ENCODE measurements around the gene WDR27. TPM values are rescaled to one million over a fixed set of nuclear protein-coding genes. Genes with fewer than 3 reads are reported as not detected.

The WDR27 gene
- total RNA-seq, 1 donor from 2014 or later = 8.6 TPM

DNA sequence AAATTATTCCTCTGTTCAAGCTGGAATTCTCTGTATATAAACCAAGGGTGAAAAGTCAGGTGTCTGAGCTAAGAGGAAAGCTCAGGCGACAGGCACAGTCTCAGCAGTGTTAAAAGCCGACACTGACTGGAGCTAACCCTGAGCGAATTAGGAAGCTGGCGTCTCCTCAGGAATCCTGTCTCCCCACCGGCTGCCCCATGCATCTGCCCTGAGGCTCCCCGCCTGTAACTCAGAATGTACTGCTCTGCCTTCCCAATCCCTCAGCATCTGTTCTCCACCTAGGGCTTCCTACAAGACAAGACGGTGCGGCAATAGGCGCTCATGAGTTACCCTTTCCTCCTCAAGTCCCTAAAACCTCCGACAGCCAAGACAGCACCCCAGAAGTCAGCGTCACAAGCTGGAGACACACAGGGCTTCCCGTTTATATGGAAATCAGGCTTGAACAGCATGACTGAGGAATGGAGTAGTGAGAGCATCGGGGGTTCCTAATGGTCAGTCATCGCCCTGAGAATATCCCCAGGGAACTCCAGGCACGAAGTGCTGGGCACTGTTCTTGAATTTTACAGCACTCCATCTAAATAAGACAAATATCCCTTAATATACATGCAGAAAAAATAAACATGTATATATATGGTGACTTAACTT lies 33.5 kb downstream of the WDR27 start:
- ATAC-seq (no peak), DNase-seq (no peak)
- intact Hi-C loops (cut with micrococcal nuclease) = no loop called here

DNA sequence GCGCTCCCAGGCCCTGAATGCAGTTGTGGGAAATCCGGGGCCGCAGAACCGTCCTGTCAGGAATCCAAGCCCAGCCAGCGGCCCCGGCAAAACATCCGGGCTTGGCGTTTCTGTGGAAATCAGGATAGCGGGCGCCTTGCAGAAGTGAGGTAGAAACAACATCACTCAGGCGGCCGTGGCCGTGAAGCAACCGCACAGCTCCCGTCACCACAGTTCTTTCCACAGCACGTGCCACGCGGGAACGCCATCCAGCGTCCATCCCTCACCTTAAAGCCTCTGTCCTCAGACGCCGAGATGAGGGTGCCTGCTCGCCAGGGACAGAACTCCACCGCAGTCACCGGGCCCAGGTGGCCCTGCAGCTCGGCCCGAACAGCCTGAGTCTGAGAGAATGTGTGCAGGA lies 34.1 kb downstream of the WDR27 start:
- no peak for DNase-seq
- intact Hi-C loops (cut with micrococcal nuclease) = no loop called here
- ATAC-seq = no peak

DNA sequence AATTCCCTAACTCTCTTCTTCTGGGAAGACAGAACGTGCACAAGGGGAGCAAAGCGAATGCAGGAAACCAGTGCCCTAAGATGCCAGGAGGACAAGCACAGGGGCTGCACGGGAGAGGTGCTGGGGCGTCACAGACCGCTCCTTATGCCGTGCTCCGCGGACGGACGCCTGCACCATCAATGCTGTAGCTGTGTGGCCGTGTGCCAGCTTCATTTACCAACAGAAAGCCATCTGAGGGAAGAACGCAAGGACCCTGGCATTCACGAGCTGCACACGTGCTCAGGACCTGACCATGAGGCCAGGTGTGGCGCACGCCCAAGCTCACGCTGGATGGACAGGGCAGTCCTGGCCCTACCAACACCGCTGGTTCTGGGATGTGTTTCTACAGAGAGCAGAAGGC lies 35.4 kb downstream of the WDR27 start:
- DNase-seq (no peak), ATAC-seq (no peak)
- intact Hi-C loops (cut with micrococcal nuclease) = no loop called here

DNA sequence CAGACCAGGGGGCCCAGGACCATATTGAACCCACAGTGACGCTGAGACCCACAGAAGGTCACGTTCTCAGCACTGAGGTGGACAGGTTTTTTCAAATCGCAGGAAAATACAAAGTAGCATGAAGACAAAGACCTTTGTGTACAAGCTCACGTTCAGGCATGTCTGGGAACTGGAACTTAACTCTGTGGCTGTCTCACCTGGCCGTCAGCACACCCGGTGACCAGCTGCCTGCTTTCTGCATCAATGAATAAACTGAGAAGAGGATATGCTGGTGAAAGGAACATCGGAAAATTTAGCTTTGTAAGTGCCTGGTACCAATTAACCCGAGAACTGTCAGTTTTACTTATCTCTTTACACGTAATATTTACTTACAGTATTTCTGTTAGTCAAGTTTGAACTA lies 36.5 kb downstream of the WDR27 start:
- ATAC-seq = no peak
- intact Hi-C loops (cut with micrococcal nuclease) = no loop called here
- DNase-seq = no peak

DNA sequence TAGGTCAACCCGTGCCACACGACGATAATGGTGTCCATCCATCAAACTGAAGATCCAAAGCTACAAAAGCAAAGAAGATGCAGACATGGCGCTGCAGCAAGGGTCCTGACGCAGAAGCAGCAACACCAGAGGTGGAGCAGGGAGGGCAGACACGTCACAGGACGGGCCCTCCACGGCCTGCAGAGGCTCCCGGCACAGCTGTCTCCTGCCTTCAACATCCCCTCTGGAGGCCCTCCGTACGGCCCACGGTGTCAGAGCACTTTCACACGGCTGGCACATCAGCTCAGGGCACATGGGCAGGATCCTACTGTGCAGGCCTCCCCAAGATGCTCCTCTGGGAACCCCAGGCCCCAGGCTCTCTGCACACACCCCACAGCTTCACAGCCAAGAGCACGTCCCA lies 37.6 kb downstream of the WDR27 start:
- DNase-seq (no peak), ATAC-seq (no peak)
- intact Hi-C loops (cut with micrococcal nuclease) = no loop called here

DNA sequence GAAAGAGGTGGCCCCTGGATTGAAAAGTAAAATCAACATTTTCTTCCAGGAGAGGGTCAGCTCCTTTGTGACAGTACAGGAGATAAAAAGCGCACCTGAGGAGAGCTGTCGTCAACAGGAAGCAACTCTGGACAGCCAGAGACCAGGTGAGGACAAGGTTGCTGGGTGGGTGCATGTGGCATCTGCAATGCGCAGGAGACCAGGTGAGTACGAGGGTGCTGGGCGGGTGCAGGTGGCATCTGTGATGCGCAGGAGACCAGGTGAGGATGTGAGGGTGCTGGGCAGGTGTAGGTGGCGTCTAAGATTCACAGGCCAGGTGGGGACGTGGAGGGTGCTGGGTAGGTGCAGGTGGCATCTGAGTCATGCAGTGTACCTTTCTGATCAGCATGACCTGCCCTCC lies 38.4 kb downstream of the WDR27 start:
- intact Hi-C loops (cut with micrococcal nuclease) = no loop called here
- no peak for DNase-seq
- no peak for ATAC-seq

DNA sequence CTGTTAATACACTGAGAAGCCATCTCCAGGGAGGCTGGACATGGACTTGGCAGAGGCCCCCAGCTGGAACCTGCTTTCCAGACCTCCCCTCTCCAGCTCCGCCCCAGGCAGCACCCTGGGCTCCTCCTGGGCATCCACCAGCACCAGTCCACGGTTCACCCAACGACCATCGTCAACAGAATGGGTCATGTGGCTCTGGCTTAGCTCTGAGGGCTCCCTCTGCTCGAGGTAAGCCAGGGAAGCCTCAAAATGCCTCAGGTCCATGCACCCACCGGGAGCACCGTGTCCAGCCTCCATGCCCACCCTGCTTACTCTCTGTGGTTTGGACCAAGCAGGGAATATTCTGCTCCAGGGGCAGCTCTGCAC lies 40.5 kb downstream of the WDR27 start:
- ATAC-seq (no peak), DNase-seq (no peak)
- intact Hi-C loops (cut with micrococcal nuclease) = no loop called here

DNA sequence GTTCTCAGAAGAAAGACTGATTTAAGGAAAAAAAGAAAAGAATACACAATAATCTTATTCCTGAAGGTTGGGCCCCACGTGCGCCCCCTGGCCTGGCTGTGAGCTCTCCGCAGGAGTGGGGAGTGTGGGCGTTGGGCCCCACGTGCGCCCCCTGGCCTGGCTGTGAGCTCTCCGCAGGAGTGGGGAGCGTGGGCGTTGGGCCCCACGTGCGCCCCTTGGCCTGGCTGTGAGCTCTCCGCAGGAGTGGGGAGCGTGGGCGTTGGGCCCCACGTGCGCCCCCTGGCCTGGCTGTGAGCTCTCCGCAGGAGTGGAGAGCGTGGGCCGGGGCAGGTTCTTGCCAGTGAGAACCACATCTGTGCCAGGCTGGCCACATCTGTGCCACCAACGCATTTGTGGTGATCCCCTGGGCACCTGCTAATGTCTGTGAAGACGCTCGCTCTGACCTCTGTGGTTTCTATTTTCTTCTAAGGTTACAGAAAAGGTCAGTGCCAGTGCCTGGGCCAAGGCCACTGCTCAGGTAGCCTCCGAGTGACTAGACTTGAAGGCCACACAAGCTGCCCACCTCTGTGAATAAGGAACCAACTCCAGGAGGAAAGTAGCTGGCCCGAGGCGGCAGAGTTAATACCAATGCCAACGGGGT lies 41.0 kb downstream of the WDR27 start:
- ATAC-seq (no peak), DNase-seq (no peak)

DNA sequence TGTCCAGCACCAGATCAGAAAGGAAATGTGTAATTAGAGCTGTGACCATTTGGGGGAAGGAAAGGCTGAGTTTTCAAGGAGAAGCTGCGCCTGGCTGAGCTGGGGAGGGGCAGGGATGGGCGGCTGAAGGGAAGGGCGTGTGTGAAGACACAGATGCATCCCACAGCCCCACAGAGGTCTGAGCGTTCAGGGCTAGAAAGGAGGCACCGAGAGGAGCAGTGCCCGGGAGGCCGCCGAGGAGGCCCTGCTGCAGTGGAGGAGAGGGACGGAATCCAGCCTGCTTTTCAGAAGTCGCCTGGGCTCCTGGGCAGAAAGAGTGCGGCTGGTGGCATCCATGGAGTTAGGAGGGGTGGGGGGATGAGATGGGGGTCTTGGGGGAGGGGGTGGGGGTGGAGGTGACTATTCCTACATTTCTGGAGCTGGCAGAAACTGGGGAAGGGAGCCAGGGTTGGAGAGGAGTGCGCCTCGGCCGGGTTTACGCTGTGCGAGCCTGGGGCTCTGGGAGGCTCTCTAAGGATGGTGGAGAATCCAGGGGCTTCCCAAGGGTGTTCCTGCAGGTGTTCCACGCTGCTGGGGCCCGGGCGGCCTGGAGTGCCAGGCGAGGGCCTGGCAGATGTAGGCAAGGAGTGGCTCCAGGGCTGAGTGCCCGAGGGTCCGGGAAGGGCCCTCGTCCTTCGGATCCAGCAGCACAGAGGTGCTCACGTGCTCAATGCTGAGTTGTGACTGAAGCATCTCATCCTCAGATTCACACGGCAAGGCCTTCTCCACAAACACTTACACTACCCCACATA lies 41.8 kb downstream of the WDR27 start:
- ATAC-seq (no peak), DNase-seq (no peak)
- intact Hi-C loops (cut with micrococcal nuclease) = no loop called here

More for the DNA sequence above, 41.0 kb downstream of the WDR27 start:
- intact Hi-C loops (cut with micrococcal nuclease) = no loop called here

DNA sequence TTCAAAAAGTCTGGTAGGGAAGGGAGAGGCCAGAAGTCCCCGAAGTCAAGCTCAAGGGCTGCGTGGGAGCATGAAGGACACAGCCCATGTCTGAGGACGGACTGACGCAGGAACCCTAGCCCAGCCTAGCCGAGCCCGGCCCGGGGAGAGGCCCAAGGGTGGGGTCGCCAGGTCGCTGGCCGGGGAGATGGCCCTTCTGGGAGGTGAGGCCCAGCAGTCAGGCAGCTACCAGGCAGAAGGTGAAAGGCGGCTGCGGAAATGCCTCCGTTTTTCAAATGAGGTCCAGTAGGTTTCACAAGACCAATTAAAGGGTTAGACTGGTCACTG lies 44.6 kb downstream of the WDR27 start:
- intact Hi-C loops (cut with micrococcal nuclease) = no loop called here
- ATAC-seq (no peak), DNase-seq (no peak)

DNA sequence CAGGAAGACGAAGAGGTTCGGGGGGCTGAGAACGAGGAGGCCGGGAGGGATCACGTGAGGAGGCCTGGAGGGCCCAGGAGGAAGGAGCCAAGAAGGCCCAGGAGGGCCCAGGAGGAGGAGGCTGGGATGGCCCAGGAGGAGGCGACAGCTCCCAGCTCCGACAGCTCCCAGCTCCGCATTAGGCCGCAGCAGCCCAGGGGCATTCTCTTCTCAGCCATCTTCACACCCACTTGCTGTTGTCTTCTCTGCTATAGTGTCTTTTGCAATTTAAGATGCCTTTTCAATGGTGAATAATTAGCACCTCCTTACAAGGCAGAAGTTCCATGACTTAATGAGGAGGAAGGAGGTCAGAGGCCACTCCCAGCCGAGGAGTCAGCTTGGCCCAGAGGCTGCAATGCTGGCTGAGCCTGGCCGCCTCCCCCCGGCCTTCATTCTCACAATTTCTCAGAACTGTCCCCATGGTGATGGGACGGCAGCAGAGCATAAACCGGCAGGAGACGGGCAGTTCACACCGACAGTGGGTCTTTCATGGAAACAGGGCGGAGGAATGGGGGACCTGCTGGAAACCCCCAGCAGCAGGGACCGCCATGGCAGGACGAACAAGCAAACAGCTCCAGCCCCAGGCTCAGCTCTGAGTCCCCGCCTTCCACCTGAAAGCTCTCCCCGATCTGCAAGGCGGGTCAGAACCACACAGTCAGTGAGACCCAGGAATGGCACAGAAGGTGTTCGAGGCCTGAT lies 45.1 kb downstream of the WDR27 start:
- intact Hi-C loops (cut with micrococcal nuclease) = no loop called here
- no peak for ATAC-seq
- DNase-seq = no peak

DNA sequence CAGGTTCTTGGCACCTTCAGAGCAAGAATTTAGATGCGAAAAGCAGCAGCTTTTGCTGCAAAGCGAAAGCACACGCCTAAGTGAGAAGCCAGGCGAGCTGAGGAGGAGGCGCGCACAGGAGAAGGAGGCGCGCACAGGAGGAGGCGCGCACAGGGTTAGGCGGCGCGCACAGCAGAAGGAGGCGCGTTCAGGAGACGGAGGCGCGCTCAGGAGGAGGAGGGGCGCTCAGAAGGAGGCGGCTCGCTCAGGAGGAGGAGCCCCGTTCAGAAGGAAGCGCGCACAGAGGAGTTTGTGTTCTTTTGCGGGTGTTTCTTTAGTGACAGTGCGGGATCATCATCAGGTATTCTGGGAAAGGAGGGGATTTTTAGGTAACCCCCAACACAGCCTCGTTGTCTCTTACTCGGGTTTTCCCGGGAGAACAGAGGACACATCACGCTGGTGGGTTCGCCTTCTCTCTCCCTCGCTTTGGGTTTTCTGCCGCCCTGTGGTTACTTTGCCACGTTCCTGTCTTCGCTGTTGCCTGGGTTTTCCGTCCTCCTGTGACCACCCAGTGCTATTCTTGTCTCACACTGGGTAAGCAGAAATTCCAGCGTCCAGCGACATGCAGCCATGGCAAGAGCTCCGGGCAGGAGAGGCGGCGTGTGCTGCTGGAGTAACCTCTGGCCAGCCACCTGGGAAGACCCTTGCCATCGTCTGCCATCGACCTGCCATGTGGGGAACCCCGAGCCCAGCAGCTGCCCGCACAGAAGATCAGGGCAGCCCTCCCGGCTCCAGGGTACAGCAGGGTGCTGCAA lies 47.0 kb downstream of the WDR27 start:
- intact Hi-C loops (cut with micrococcal nuclease) = no loop called here
- DNase-seq (peak; percentile 82), ATAC-seq (peak; percentile 99)

DNA sequence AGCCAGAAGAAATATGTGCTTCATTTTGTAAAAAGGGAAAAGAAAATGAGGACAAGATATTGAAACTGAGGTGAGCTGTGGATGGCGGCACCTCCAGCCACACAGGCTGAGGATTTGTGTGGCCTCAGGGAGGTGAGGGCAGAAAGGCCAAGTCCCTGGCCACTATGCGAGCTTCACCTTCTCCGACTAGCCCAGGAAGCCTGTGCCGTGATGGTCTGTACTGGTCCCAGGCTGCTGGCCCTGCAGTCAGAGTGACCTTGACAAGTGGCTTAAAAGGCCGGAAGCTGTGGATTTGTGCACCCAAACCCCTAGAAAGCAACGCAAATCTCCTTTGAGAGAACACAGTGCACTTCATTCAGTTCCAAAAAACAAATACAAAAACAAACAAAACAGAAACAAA lies 48.1 kb downstream of the WDR27 start:
- peak; percentile 25 for ATAC-seq
- intact Hi-C loops (cut with micrococcal nuclease) = no loop called here
- no peak for DNase-seq

DNA sequence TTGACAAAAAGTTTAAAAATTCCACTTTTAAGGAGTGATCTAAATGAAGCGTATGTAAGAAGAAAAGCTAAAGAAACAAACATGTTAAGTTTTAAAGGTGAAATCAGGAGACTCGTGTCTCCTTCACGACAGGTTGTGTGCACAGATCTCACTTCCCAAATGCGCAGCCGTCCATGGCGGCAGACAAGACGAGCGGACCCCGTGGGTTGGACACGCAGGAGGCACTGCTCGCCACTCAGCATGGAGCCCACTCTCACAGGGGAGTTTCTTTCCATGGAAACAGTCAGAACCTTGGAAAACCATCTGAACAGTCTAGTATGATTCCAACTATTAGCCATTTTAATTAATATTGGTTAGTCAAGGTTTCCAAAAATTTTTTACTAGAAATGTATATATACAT lies 48.9 kb downstream of the WDR27 start:
- intact Hi-C loops (cut with micrococcal nuclease) = no loop called here
- ATAC-seq (no peak), DNase-seq (no peak)

DNA sequence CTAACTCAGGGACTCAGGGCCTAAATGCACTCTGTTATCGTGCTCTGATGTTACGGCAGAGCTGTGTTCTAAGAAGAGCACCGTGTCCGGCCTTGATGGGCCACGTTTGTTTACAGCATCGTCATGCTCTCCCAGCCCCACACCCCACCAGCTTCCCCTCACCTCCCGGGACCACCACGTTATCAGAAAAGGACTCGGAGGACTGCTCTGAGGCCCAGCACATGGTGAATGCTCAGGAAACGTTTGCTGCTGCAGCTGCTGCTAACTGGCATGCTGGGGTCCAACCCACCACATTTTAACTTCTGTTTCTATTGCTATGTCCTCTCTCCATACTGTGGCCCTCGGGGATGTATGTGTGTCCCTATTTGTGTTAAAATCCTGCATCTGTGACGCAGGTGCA lies 50.3 kb downstream of the WDR27 start:
- DNase-seq (no peak), ATAC-seq (no peak)
- intact Hi-C loops (cut with micrococcal nuclease) = no loop called here

DNA sequence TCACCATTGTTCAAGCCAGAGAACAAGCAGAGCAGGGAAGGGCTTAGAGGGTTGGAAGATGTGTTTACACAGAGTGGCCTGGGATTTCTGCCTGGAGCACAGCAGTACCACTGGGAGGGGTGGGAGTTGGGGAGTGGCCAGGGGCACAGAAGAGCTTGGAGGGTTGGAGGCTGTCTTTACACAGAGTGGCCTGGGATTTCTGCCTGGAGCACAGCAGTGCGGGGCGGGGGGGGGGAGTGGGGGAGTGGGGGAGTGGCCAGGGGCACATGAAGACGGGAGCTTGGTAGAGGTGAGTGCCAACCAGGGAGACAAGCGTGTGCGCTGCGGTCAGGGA lies 50.9 kb downstream of the WDR27 start:
- DNase-seq (no peak), ATAC-seq (no peak)
- intact Hi-C loops (cut with micrococcal nuclease) = no loop called here

DNA sequence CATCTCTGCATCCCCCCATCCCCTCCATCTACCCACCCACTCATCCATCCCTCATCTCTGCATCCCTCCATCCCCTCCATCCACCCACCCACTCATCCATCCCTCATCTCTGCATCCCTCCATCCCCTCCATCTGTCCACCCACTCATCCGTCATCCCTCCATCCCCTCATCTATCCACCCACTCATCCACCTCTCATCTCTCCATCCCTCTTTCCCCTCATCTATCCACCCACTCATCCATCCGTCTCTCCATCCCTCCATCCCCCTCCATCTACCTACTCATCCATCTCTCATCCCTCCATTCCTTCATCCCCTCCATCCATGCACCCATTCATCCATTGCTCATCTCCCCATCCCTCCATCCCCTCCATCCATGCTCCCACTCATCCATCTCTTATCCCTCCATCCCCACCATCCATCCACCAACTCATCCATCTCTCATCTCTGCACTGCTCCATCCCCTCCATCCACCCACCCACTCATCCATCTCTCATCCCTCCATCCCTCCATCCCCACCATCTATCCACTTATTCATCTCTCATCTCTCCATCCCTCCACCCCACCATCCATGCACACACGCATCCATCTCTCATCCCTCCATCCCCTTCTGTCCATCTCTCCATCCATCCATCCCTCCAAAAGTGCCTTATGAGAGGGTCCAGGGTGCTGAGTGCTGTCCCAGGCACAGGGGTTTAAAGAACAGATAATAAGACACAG lies 51.4 kb downstream of the WDR27 start:
- DNase-seq (no peak), ATAC-seq (no peak)
- intact Hi-C loops (cut with micrococcal nuclease) = no loop called here

DNA sequence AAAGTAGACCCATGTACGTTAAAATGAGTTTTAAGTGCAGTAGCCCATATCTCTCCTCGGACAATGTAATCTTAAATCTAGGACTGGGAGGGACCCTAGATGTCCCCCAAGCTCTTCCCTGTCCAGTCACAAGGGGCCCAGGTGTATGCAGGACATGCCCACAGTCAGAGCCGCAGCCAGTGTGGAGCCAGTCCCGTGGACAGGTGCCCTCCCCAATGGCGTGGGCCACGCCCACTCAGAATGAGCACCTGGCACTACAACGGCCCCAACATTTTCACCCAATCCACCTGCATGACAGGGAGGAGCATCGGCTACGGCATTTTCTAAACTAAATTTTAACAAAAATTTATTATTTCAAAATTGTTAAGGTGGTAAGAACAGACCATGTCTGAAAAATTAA lies 53.2 kb downstream of the WDR27 start:
- DNase-seq (no peak), ATAC-seq (no peak)
- intact Hi-C loops (cut with micrococcal nuclease) = no loop called here

DNA sequence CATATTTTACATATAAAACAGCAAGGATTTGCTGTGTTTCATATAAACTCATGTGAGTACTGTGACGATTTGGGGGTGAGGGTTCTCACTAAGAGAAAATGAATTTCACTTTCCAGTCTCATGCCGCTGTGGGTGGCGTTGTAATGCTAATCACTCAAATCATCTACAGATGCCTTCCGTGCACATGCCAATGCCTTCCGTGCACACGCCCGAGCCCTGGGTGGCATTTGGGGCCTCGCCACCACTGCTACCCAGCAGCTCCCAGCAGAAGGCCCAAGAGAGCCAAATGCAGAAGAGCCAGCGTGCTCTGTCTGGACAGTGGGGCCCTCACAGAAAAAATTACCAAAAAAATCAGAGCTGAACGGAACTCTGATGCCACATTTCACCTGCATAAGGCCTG lies 53.7 kb downstream of the WDR27 start:
- no peak for ATAC-seq
- intact Hi-C loops (cut with micrococcal nuclease) = no loop called here
- DNase-seq = no peak

All from left ventricle myocardium superior (tissue), 1 donor.